ENCODE data around the gene BIRC3. TPM values are rescaled to one million over a fixed set of nuclear protein-coding genes. Genes with fewer than 3 reads are reported as not detected.

BIRC3 gene
- total and polyA plus RNA-seq, 7 donors, result 9.1 to 92.6 (median 18.4) TPM

- 31 to 79% methylated on average over 3 of the region's 3 CpGs for WGBS, 2 donors
- Histone ChIP-seq H3K36me3 (no peaks in the 10 kb centered on the region), H3K4me3 (no peak overlapping the region), H3K27me3 (no peaks in the 10 kb centered on the region), H3K9me3 (no peaks in the 10 kb centered on the region), H3K27ac (no peak overlapping the region), H3K4me1 (peaks cover 0 to 18% (median 13%) of the 10 kb centered on the region in 4 donors)
- TF ChIP-seq CTCF (IDR thresholded peaks at IDR 0.05) (no peak), POLR2A (IDR thresholded peaks at IDR 0.05) (no peak), EP300 (IDR thresholded peaks at IDR 0.05) (no peak), POLR2AphosphoS5 (IDR thresholded peaks at IDR 0.05) (no peak)
- intact Hi-C loops (cut with DNase I), result loop anchor here (10.0 kb wide), 1 partner anchor 419 kb away; no protein-coding TSS in a partner anchor
- no peak for DNase-seq
These were observed 33.3 kb upstream of the BIRC3 start for GRCh38 chr11:102284008-102284407.

- 94 to 95% methylated on average over 3 of the region's 3 CpGs for WGBS, 2 donors
- H3K27me3 ChIP-seq, result no peaks in the 10 kb centered on the region
- H3K9me3 ChIP-seq, result no peaks in the 10 kb centered on the region
- no peaks in the 10 kb centered on the region for H3K36me3 ChIP-seq
- TF ChIP-seq EP300 (IDR thresholded peaks at IDR 0.05), result no peak
- no peak for TF ChIP-seq POLR2AphosphoS5 (IDR thresholded peaks at IDR 0.05)
- no peak for TF ChIP-seq CTCF (IDR thresholded peaks at IDR 0.05)
- TF ChIP-seq POLR2A (IDR thresholded peaks at IDR 0.05), result no peak
- peaks cover 0 to 16% (median 6%) of the 10 kb centered on the region in 4 donors for H3K4me1 ChIP-seq
- no peak overlapping the region for H3K4me3 ChIP-seq
- no peak overlapping the region for H3K27ac ChIP-seq
- intact Hi-C loops (cut with DNase I), result loop anchor here (5.0 to 10.0 kb wide), 5 partner anchors 61 to 421 kb away; partner anchors contain the start of gene BIRC2
- DNase-seq, result no peak
These were observed 31.0 kb upstream of the BIRC3 start for GRCh38 chr11:102286292-102286691.

GRCh38 chr11:102287964-102288724, 29.1 kb upstream of the BIRC3 start:
- H3K4me1 ChIP-seq, result peaks cover 0 to 16% (median 6%) of the 10 kb centered on the region in 4 donors
- intact Hi-C loops (cut with DNase I), result loop anchor here (5.0 to 10.0 kb wide), 5 partner anchors 59 to 423 kb away; partner anchors contain the start of gene BIRC2
- WGBS, 2 donors, result 27 to 39% methylated on average over 13 of the region's 13 CpGs
- no peaks in the 10 kb centered on the region for H3K27me3 ChIP-seq
- DNase-seq, result no peak
- H3K4me3 ChIP-seq, result peak overlapping the region in 3 of 4 donors; percentile 23 to 33 (median 28)
- no peak overlapping the region for H3K27ac ChIP-seq
- TF ChIP-seq CTCF (IDR thresholded peaks at IDR 0.05) (peak; percentile 61 to 80 (median 66)), POLR2AphosphoS5 (IDR thresholded peaks at IDR 0.05) (no peak)
- H3K9me3 ChIP-seq, result no peaks in the 10 kb centered on the region
- no peaks in the 10 kb centered on the region for H3K36me3 ChIP-seq

GRCh38 chr11:102288725-102289083, 28.6 kb upstream of the BIRC3 start:
- intact Hi-C loops (cut with DNase I), result loop anchor here (5.0 to 10.0 kb wide), 5 partner anchors 59 to 424 kb away; partner anchors contain the start of gene BIRC2
- Histone ChIP-seq H3K27ac (no peak overlapping the region), H3K27me3 (no peaks in the 10 kb centered on the region), H3K4me1 (peaks cover 0 to 16% (median 6%) of the 10 kb centered on the region in 4 donors), H3K9me3 (no peaks in the 10 kb centered on the region), H3K4me3 (no peak overlapping the region), H3K36me3 (no peaks in the 10 kb centered on the region)
- WGBS, 2 donors, result 71 to 79% methylated on average over 3 of the region's 3 CpGs
- TF ChIP-seq POLR2A (IDR thresholded peaks at IDR 0.05), result no peak
- TF ChIP-seq POLR2AphosphoS5 (IDR thresholded peaks at IDR 0.05), result no peak
- no peak for TF ChIP-seq EP300 (IDR thresholded peaks at IDR 0.05)
- TF ChIP-seq CTCF (IDR thresholded peaks at IDR 0.05), result no peak
- DNase-seq, result no peak

All from sigmoid colon (tissue), 7 donors.